GM12892 (cell line): ENCODE data around the gene KIF16B.

Source experiments
- POLR2A ChIP-seq: IDR thresholded peaks from 2 replicates; pipeline ENCODE4 v1.6.1; 2011; ENCODE audit warnings: low read depth, low read length, control low read depth
- POLR2AphosphoS5 ChIP-seq: IDR thresholded peaks from 2 replicates; pipeline ENCODE4 v1.6.1; 2011; ENCODE audit warnings: low read depth, low read length, control low read depth
- TAF1 ChIP-seq: IDR thresholded peaks from 2 replicates; pipeline ENCODE4 v1.6.1; 2011; ENCODE audit warnings: low read depth, mild to moderate bottlenecking, control low read depth, low read length, borderline replicate concordance

DNA sequence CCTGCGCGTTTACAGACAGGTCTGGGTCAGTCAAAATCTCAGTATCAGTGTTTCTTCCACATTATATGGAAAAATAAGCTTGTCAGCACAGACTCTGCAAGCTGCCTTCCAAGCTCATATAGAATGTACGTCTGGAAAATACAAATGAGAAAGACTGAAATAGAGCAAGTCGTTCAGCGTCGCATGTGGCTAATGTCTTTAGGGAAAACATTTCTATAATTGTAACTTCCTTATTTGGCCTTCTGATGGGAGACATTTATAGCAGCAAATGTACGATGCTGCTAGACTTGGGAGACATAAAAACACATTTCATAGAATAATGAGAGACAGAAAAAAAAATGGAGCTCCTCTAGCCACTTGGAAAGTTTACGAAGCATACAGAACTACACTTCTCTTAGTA lies 122.2 kb downstream of the KIF16B start:
- no peak for TF ChIP-seq POLR2AphosphoS5
- TF ChIP-seq POLR2A, result no peak
- no peak for TF ChIP-seq TAF1
